ENCODE measurements around the gene ANKRD12. TPM values are rescaled to one million over a fixed set of nuclear protein-coding genes. Genes with fewer than 3 reads are reported as not detected.

The ANKRD12 gene
- polyA plus RNA-seq, 1 donor (not counting 4 experiments of a cell fraction or from before 2014, with no cell fraction given): 8.0 TPM

DNA sequence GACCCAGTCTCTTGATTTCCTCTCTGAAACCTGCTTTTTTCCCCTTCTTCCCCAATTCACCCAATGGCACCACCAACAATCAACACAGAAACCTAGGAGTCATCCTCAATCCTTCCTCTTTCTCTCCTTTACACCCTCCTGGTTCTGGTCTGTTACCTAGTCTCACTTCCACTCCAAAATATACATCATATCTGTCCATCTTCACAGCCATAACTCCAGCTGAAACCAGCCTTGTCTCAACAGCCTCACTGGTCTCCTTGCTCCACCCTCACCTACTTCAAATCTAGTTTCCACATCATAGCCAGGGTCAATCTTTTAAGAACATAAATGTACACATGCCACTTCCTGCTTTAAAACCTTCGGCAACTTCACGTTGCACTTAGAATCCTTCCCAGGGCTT, 186.2 kb downstream of the ANKRD12 start:
- TF ChIP-seq EZH2 (IDR thresholded peaks at IDR 0.05; ENCODE audit: low read length) (no peak), CTCF (optimal IDR thresholded peaks at IDR 0.05 in 1 of 3, IDR thresholded peaks at IDR 0.05 in 1 of 3, conservative IDR thresholded peaks at IDR 0.05 in 1 of 3; ENCODE audit: extremely low read depth in 1 of 3, insufficient read depth in 2 of 3, low read length in 3 of 3) (no peak)

GRCh38 chr18:9323750-9324445, 187.3 kb downstream of the ANKRD12 start:
- Histone ChIP-seq H3K9me1 (ENCODE audit: control insufficient read depth, extremely low read depth, insufficient read depth, low read length) (no peaks in the 10 kb centered on the region), H3K4me3 (ENCODE audit: control insufficient read depth in 2 of 3, extremely low read depth in 1 of 3, insufficient read depth in 2 of 3, low read depth in 1 of 3, low read length in 3 of 3) (no peak overlapping the region), H3K27me3 (ENCODE audit: control insufficient read depth, extremely low read depth, insufficient read depth, low read length) (no peaks in the 10 kb centered on the region), H3K79me2 (ENCODE audit: control insufficient read depth, insufficient read depth, low read length) (no peaks in the 10 kb centered on the region), H2AFZ (ENCODE audit: control insufficient read depth, low read length) (no peak overlapping the region), H3K36me3 (ENCODE audit: control insufficient read depth in 2 of 2, extremely low read depth in 1 of 2, insufficient read depth in 2 of 2, low read length in 2 of 2) (no peaks in the 10 kb centered on the region), H3K9ac (ENCODE audit: control insufficient read depth, extremely low read depth, insufficient read depth, low read length) (no peak overlapping the region), H3K4me1 (ENCODE audit: control insufficient read depth, extremely low read depth, insufficient read depth, low read length) (peaks cover 4% of the 10 kb centered on the region), H4K20me1 (ENCODE audit: control insufficient read depth, extremely low read depth, insufficient read depth, low read length) (no peaks in the 10 kb centered on the region), H3K27ac (ENCODE audit: control insufficient read depth, insufficient read depth, low read length) (no peak overlapping the region), H3K4me2 (ENCODE audit: control insufficient read depth, extremely low read depth, insufficient read depth, low read depth, low read length) (no peak overlapping the region), H3K9me3 (ENCODE audit: control insufficient read depth, low read depth, low read length) (no peaks in the 10 kb centered on the region)
- dilution Hi-C loops (cut with MboI; ENCODE audit: extremely low pct_ligation_motif_present, low sequenced_read_pairs): no loop called here
- no peak for DNase-seq (ENCODE audit: low read depth, low spot score)
- no peak for FAIRE-seq
- TF ChIP-seq EZH2 (IDR thresholded peaks at IDR 0.05; ENCODE audit: low read length) (no peak), CTCF (optimal IDR thresholded peaks at IDR 0.05 in 1 of 3, IDR thresholded peaks at IDR 0.05 in 1 of 3, conservative IDR thresholded peaks at IDR 0.05 in 1 of 3; ENCODE audit: extremely low read depth in 1 of 3, insufficient read depth in 2 of 3, low read length in 3 of 3) (no peak)

More for the DNA sequence above, 186.2 kb downstream of the ANKRD12 start:
- no peak overlapping the region for H3K4me3 ChIP-seq (ENCODE audit: control insufficient read depth in 2 of 3, extremely low read depth in 1 of 3, insufficient read depth in 2 of 3, low read depth in 1 of 3, low read length in 3 of 3)
- no peak overlapping the region for H3K9ac ChIP-seq (ENCODE audit: control insufficient read depth, extremely low read depth, insufficient read depth, low read length)
- H3K9me1 ChIP-seq (ENCODE audit: control insufficient read depth, extremely low read depth, insufficient read depth, low read length): no peaks in the 10 kb centered on the region
- H2AFZ ChIP-seq (ENCODE audit: control insufficient read depth, low read length): no peak overlapping the region
- dilution Hi-C loops (cut with MboI; ENCODE audit: extremely low pct_ligation_motif_present, low sequenced_read_pairs): no loop called here
- H3K36me3 ChIP-seq (ENCODE audit: control insufficient read depth in 2 of 2, extremely low read depth in 1 of 2, insufficient read depth in 2 of 2, low read length in 2 of 2): no peaks in the 10 kb centered on the region
- no peak for FAIRE-seq
- no peaks in the 10 kb centered on the region for H4K20me1 ChIP-seq (ENCODE audit: control insufficient read depth, extremely low read depth, insufficient read depth, low read length)
- H3K9me3 ChIP-seq (ENCODE audit: control insufficient read depth, low read depth, low read length): no peaks in the 10 kb centered on the region
- H3K27me3 ChIP-seq (ENCODE audit: control insufficient read depth, extremely low read depth, insufficient read depth, low read length): no peaks in the 10 kb centered on the region
- H3K79me2 ChIP-seq (ENCODE audit: control insufficient read depth, insufficient read depth, low read length): no peaks in the 10 kb centered on the region
- no peak for DNase-seq (ENCODE audit: low read depth, low spot score)
- no peak overlapping the region for H3K27ac ChIP-seq (ENCODE audit: control insufficient read depth, insufficient read depth, low read length)
- H3K4me1 ChIP-seq (ENCODE audit: control insufficient read depth, extremely low read depth, insufficient read depth, low read length): peaks cover 4% of the 10 kb centered on the region
- H3K4me2 ChIP-seq (ENCODE audit: control insufficient read depth, extremely low read depth, insufficient read depth, low read depth, low read length): no peak overlapping the region
